Measurements from ENCODE around the gene ABCA4. TPM values are rescaled to one million over a fixed set of nuclear protein-coding genes. Genes with fewer than 3 reads are reported as not detected.
A peak's percentile ranks its signal among the peaks of the same experiment; 100 is the strongest.

The ABCA4 gene
- polyA plus RNA-seq, 1 donor = 11.4 TPM

- no peak for DNase-seq
These were observed 16.0 kb downstream of the ABCA4 start for GRCh38 chr1:94104776-94105580.

- DNase-seq = no peak
These were observed 16.7 kb downstream of the ABCA4 start for GRCh38 chr1:94104127-94104684.

DNA sequence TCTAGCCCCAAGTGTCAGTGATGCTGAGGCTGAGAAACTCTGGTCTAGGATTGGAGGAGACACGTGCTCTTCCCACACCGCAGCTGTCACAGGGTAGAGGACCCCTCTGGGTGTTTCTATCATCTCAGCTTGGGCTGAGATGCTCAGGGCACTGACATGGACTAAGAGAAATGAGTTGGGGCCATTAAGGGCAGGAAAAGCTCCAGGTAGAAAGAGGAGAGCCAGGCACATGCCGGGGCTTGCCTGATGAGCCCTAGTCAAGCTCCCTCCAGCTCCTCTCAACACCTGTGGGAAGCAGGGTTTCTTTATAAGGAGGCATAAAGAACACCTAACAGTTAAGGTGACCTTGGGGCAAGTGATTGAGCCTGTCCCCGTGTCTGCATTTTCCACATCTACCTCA, 17.3 kb downstream of the ABCA4 start:
- DNase-seq = no peak

DNA sequence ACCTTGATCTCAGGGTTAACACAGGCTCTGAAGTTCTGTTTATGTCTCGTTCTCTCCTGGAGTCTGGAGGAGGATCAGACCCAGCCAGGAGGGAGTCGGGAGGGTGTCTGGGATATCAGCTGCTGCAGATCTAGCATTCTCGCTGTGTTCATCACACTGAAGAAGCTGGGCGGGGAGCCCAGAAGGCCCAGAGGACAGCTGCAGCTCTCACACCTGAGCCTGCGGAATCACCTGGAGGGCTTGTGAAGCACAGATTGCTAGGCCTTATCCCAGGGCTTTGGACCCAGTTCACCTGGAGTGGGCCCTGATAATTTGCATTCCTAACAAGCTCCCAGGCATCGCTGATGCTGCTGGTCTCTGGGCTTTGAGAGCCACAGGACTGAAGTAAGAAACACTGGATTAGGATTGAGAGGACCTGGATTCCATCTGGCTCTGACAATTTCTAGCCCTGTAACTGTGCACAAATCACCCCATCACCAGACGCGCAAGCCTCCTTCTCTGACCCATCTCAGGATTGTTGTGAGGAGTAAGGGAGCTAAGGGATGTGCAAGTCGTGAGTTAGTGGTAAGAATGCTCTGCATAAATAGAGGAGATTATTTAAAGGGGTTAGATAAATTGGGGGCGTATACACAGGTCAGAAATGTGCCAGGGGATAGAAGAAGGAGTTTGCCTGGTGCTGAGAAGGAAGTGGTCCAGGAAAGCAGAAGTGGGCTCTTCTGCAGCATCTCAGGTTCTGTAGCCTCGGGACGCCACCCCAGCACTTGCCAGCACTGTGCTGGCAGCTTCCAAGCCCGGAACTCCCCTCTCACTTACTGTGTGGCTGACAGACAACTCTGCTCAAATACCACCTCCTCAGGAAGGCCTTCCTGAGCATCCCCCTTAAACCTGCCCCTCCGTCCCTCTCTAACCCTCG, 19.1 kb downstream of the ABCA4 start:
- DNase-seq = no peak

GRCh38 chr1:94100785-94101612, 19.9 kb downstream of the ABCA4 start:
- no peak for DNase-seq

DNA sequence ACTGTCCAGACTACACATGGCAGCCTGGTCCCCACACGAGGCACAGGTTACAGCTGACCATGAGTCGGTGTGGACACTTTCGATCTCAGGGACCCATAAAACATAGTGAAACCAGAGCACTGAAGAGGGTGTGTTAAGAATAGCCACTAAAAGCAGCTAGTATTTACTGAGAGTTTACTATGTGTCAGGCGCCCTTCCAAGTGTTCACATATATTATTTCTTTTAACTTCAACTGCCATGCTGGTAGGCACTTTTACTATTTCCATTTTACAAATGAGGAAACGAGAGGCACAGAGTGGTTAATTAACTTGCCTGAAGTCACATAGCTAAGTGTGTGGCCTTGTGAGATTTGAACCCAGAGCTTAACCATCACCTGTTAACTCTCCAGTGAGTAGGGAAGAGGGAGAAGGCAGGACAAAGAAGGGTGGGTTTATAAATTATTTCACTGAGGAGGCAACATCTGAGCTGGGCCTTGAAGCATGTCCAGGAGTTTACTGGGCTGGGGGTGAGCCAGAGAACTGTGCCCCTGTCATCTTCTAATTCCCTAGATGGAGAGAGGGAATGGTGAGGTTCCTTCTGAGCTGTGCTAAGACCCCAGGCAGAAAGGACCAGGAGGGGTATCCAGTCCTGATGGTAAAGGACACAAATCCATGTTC, 20.7 kb downstream of the ABCA4 start:
- DNase-seq = no peak

DNA sequence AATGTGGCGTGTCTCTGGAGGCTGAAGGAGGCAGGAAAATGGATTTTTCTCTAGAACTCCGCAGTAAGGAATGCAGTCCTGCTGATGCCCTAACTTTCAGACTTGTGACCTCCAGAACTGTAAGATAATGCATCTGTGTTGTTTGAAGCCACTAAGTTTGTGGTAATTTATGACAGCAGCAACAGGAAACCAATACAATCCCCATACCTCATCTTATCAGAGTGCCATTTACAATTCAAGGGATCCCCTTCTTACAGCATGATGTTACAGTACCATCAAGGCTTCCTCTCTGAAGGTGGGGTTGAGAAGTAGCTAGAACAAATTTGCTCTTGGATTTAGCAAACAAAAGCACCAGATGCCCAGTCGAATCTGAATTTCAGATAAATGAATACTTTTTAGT, 21.6 kb downstream of the ABCA4 start:
- no peak for DNase-seq

DNA sequence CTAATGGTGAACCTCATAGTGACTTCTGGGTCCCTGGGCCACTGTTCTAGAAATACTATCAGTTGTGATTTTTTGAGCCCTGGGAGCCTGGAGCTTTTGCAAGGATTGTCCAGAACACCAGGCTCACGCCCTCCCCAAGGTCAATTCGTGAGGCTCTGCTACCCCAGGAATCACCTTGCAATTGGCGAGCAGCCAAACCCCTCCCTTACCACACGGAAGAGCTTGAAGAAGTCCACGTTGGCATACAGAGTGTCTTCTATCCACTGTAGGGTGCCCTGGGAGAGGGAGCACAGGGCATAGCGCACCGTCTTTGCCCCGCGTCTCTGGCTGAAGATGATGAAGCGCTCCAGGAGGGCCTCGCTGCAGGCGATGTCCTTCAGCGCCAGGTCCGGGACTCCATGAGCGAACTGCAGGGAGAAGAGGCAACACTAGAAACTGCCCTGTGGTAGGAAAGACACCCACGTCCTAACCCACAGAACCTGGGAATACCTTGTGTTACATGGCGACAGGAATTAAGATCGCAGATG, 22.3 kb downstream of the ABCA4 start:
- DNase-seq = no peak

DNA sequence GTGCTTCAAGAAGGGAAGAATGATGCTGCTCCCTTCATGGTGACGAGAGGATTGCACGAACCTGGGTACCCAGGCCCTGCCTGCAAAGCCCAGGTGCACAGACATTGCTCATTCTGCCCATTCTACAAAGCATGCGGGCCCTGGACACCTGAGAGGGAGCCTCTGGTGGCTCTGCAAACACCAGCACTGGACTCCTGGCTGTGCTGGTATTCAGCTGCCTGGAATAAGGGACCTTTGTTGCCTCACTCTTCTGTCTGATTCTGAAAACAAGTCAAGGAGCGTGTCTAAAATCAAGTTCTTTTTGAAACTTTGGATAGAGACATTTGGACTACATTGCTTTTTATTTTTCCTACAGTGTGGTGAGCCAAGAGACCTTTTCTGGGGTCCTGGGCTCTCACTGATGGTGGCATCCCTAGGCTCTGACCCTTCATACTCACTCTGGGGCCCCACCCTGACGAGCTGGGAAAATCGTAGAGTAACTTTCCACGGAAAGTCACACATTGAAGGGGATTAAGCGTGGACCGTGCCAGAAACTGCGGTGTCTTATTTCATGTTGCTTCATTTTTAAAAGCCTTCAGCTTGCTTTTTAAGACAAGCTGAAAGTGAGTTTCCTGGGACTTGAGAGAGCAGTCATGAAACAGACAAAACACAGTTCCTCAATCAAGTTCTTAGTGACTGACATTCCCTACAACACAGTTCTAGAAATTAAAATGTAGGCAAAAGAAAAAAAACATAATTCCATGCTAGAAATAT, 24.0 kb downstream of the ABCA4 start:
- DNase-seq = no peak

DNA sequence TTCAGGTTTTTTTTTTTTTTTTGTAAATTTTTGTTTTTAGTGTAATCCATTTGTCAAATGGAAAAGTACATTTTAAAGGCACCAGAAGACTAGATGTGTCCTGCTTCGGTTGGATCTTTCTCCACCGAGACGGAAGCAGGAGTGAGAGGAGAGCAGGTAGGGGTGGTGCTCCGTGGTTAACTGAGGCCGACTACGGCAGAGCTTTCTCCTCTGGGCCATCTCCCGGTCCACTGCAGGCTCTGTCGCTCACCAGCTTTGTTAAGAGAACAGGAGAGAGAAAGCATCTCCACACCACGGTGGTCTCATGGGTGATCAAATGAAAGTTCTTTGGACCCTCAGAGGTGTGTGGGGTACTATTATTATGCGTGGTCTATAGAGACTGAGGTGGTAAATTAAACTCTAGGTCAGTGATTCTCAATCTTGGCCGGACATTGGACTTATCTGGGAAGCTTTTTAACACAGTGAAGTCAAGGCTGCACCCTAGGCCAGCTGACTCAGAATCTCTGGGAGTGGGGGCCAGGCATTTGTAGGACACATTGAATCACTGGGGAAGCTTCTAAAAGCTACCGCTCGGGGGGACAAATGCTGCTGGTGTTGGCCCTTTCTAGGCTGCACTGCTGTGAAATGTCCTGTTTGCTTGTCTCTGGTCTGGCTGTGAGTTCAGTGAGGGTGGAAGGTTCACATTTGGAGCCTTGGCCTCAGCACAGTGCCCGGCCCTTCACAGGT, 25.0 kb downstream of the ABCA4 start:
- DNase-seq = no peak

- DNase-seq = no peak
These were observed 25.8 kb downstream of the ABCA4 start for GRCh38 chr1:94095112-94095637.

GRCh38 chr1:94094469-94095111, 26.4 kb downstream of the ABCA4 start:
- DNase-seq = no peak

DNA sequence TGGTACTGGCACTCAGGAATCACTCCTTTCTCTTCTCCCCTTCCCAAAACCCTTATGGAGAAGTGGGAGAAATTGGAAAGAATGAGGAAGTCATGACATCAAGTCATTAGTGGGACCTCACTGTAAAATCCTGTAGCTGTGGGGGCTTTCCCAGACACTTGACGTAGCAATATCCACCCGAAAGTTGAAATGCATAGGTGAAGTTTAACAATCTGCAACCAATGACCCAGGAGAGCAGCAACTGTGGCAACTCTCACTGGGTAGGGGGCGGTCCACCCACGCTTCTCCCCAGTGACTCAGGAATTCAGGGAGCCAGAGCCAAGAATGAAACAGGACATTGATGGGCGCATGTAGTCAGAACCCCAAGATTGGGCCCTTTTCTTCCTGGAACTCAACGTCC, 27.0 kb downstream of the ABCA4 start:
- no peak for DNase-seq

DNA sequence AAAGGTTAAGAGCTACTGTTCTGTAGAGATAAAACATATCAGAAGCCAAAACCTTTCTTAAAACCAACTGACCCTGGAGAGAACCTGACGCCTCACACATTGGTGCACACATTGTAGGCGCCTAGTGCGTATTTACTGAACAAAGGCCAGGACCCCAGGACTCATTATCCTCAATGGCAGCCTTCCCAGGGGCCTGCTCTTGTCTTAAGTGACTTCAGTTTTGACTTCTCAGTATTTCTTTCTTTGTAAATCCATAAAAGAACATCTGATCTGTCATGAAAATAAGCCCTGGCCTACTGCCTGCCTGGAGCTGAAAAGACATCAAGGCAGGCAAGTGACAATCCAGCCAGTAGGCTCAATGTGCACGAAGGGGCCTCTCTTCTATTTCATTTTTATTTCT, 27.6 kb downstream of the ABCA4 start:
- no peak for DNase-seq

GRCh38 chr1:94092210-94092613, 28.7 kb downstream of the ABCA4 start:
- DNase-seq = peak; percentile 69

- no peak for DNase-seq
These were observed 30.2 kb downstream of the ABCA4 start for GRCh38 chr1:94090761-94091160.

DNA sequence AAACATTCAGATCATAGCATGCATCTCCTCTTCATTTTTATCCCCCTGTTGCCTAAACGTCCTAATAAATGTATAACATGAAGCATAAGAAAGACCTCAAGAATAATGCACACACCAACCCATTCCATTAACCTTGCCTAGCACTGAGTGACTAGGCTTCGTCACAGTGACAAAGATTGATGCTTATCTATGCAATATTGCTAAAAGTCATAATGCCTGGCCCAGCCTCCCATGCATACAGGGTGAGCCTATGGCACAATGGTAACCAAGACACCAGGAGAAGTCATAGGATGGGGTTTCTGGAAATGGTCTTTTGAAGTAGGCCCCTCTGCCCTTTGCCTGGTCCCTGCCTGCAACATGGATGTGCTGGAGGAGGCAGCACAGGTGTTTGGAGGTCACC, 33.8 kb downstream of the ABCA4 start:
- DNase-seq = no peak

DNA sequence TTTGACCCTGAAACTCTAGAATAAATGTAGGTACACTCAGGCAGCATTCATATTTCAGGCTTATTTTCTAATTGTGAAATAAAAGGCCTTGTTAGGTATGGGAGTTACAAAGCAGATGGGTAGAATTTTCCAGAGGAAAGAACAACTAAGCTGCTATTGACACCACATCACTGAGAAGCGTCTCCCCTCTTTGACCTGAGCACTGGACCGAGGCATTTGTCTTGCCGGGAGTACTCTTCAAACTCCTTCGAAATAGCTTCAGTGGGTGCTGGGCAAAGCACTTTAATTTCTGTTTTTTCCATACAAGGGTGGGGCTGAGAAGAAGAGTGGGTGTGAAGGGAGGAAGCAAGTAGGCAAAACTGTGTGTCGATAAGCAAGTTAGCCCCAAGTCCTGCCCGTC, 36.4 kb downstream of the ABCA4 start:
- no peak for DNase-seq

- DNase-seq = no peak
These were observed 36.9 kb downstream of the ABCA4 start for GRCh38 chr1:94084085-94084484.
